ENCODE results near the gene MUSTN1.

The MUSTN1 gene

GRCh38 chr3:52819936-52820335, 14.9 kb downstream of the MUSTN1 start:
- CTCF ChIA-PET: interaction anchor here (1.5 to 2.3 kb wide), 2 partner anchors 11 to 19 kb away, joined by 3 to 9 read pairs; no protein-coding TSS in a partner anchor
- H3K4me1 Mint-ChIP-seq: no peaks in the 10 kb centered on the region

GRCh38 chr3:52817860-52818259, 17.0 kb downstream of the MUSTN1 start:
- Mint-ChIP-seq H3K27ac (no peak overlapping the region), H3K27me3 (no peaks in the 10 kb centered on the region), H3K36me3 (no peaks in the 10 kb centered on the region), H3K9me3 (no peaks in the 10 kb centered on the region), H3K4me3 (no peak overlapping the region), H3K4me1 (no peaks in the 10 kb centered on the region)
- CTCF ChIA-PET: interaction anchor here (1.3 kb wide), 1 partner anchor 9 kb away, joined by 3 read pairs; no protein-coding TSS in a partner anchor
- DNase-seq: no peak

More at GRCh38 chr3:52819936-52820335, 14.9 kb downstream of the MUSTN1 start:
- H3K36me3 Mint-ChIP-seq: no peaks in the 10 kb centered on the region
- H3K27ac Mint-ChIP-seq: no peak overlapping the region
- no peak overlapping the region for H3K4me3 Mint-ChIP-seq
- no peak for DNase-seq
- H3K27me3 Mint-ChIP-seq: no peaks in the 10 kb centered on the region
- H3K9me3 Mint-ChIP-seq: no peaks in the 10 kb centered on the region

GRCh38 chr3:52817221-52817620, 17.6 kb downstream of the MUSTN1 start:
- H3K4me1 Mint-ChIP-seq: no peaks in the 10 kb centered on the region
- no peaks in the 10 kb centered on the region for H3K27me3 Mint-ChIP-seq
- H3K36me3 Mint-ChIP-seq: no peaks in the 10 kb centered on the region
- no peaks in the 10 kb centered on the region for H3K9me3 Mint-ChIP-seq
- no peak overlapping the region for H3K4me3 Mint-ChIP-seq
- DNase-seq: no peak
- CTCF ChIA-PET: interaction anchor here (1.3 to 1.5 kb wide), 2 partner anchors 9 to 19 kb away, joined by 3 to 4 read pairs; no protein-coding TSS in a partner anchor
- no peak overlapping the region for H3K27ac Mint-ChIP-seq

GRCh38 chr3:52816654-52817053, 18.2 kb downstream of the MUSTN1 start:
- no peak overlapping the region for H3K27ac Mint-ChIP-seq
- H3K27me3 Mint-ChIP-seq: no peaks in the 10 kb centered on the region
- H3K9me3 Mint-ChIP-seq: no peaks in the 10 kb centered on the region
- no peaks in the 10 kb centered on the region for H3K36me3 Mint-ChIP-seq
- H3K4me3 Mint-ChIP-seq: no peak overlapping the region
- no peak for DNase-seq
- no peaks in the 10 kb centered on the region for H3K4me1 Mint-ChIP-seq
- CTCF ChIA-PET: interaction anchor here (1.3 to 1.5 kb wide), 2 partner anchors 10 to 18 kb away, joined by 3 to 4 read pairs; no protein-coding TSS in a partner anchor

GRCh38 chr3:52816199-52816598, 18.6 kb downstream of the MUSTN1 start:
- CTCF ChIA-PET: interaction anchor here (0.6 to 1.5 kb wide), 2 partner anchors 8 to 18 kb away, joined by 3 to 4 read pairs; no protein-coding TSS in a partner anchor
- H3K4me3 Mint-ChIP-seq: no peak overlapping the region

GRCh38 chr3:52813810-52814209, 21.0 kb downstream of the MUSTN1 start:
- H3K4me1 Mint-ChIP-seq: peaks cover 5% of the 10 kb centered on the region
- peaks cover 6% of the 10 kb centered on the region for H3K27me3 Mint-ChIP-seq
- H3K9me3 Mint-ChIP-seq: no peaks in the 10 kb centered on the region
- H3K36me3 Mint-ChIP-seq: no peaks in the 10 kb centered on the region
- no peak for DNase-seq
- CTCF ChIA-PET: interaction anchor here (1.2 kb wide), 1 partner anchor 7 kb away, joined by 3 read pairs; no protein-coding TSS in a partner anchor
- H3K4me3 Mint-ChIP-seq: no peak overlapping the region
- no peak overlapping the region for H3K27ac Mint-ChIP-seq

More at GRCh38 chr3:52816199-52816598, 18.6 kb downstream of the MUSTN1 start:
- H3K9me3 Mint-ChIP-seq: no peaks in the 10 kb centered on the region
- no peaks in the 10 kb centered on the region for H3K36me3 Mint-ChIP-seq
- DNase-seq: no peak
- H3K27me3 Mint-ChIP-seq: no peaks in the 10 kb centered on the region
- no peaks in the 10 kb centered on the region for H3K4me1 Mint-ChIP-seq
- H3K27ac Mint-ChIP-seq: no peak overlapping the region

GRCh38 chr3:52811452-52812011, 23.3 kb downstream of the MUSTN1 start:
- no peak overlapping the region for H3K4me3 Mint-ChIP-seq
- CTCF ChIA-PET: interaction anchor here (1.0 to 2.0 kb wide), 2 partner anchors 10 to 12 kb away, joined by 3 to 8 read pairs; no protein-coding TSS in a partner anchor
- H3K27ac Mint-ChIP-seq: no peak overlapping the region
- H3K27me3 Mint-ChIP-seq: peaks cover 22% of the 10 kb centered on the region
- DNase-seq: no peak
- H3K4me1 Mint-ChIP-seq: peaks cover 5% of the 10 kb centered on the region
- H3K9me3 Mint-ChIP-seq: no peaks in the 10 kb centered on the region
- H3K36me3 Mint-ChIP-seq: no peaks in the 10 kb centered on the region

- Mint-ChIP-seq H3K27ac (no peak overlapping the region), H3K9me3 (no peaks in the 10 kb centered on the region), H3K4me3 (no peak overlapping the region), H3K36me3 (no peaks in the 10 kb centered on the region), H3K4me1 (peaks cover 5% of the 10 kb centered on the region), H3K27me3 (peaks cover 22% of the 10 kb centered on the region)
- CTCF ChIA-PET: interaction anchor here (1.0 to 2.0 kb wide), 2 partner anchors 10 to 12 kb away, joined by 3 to 8 read pairs; no protein-coding TSS in a partner anchor
- DNase-seq: no peak
Measured at GRCh38 chr3:52810923-52811322, 23.9 kb downstream of the MUSTN1 start.

- H3K27me3 Mint-ChIP-seq: peaks cover 22% of the 10 kb centered on the region
- no peak for DNase-seq
- H3K9me3 Mint-ChIP-seq: no peaks in the 10 kb centered on the region
- peaks cover 5% of the 10 kb centered on the region for H3K4me1 Mint-ChIP-seq
- no peaks in the 10 kb centered on the region for H3K36me3 Mint-ChIP-seq
- H3K27ac Mint-ChIP-seq: no peak overlapping the region
- no peak overlapping the region for H3K4me3 Mint-ChIP-seq
- CTCF ChIA-PET: interaction anchor here (1.6 kb wide), 1 partner anchor 11 kb away, joined by 6 read pairs; no protein-coding TSS in a partner anchor
Measured at GRCh38 chr3:52809662-52810377, 25.0 kb downstream of the MUSTN1 start.

- peaks cover 5% of the 10 kb centered on the region for H3K4me1 Mint-ChIP-seq
- H3K4me3 Mint-ChIP-seq: no peak overlapping the region
- H3K27ac Mint-ChIP-seq: no peak overlapping the region
- no peak for DNase-seq
- no peaks in the 10 kb centered on the region for H3K9me3 Mint-ChIP-seq
- peaks cover 22% of the 10 kb centered on the region for H3K27me3 Mint-ChIP-seq
- no peaks in the 10 kb centered on the region for H3K36me3 Mint-ChIP-seq
- CTCF ChIA-PET: interaction anchor here (1.1 to 1.6 kb wide), 3 partner anchors 11 to 38 kb away, joined by 3 to 6 read pairs (median 3); partner anchors contain the start of gene NEK4
Measured at GRCh38 chr3:52809149-52809548, 25.7 kb downstream of the MUSTN1 start.

- DNase-seq: no peak
- Mint-ChIP-seq H3K9me3 (no peaks in the 10 kb centered on the region), H3K36me3 (no peaks in the 10 kb centered on the region), H3K27ac (no peak overlapping the region), H3K27me3 (peaks cover 25% of the 10 kb centered on the region), H3K4me1 (peaks cover 5% of the 10 kb centered on the region), H3K4me3 (no peak overlapping the region)
- CTCF ChIA-PET: interaction anchor here (2.2 kb wide), 1 partner anchor 16 kb away, joined by 7 read pairs; no protein-coding TSS in a partner anchor
Measured at GRCh38 chr3:52805270-52806039, 29.4 kb downstream of the MUSTN1 start.

GRCh38 chr3:52801839-52802238, 33.0 kb downstream of the MUSTN1 start:
- CTCF ChIA-PET: no interaction called here
- no peak for DNase-seq
- Mint-ChIP-seq H3K27me3 (peaks cover 13% of the 10 kb centered on the region), H3K27ac (no peak overlapping the region), H3K4me1 (no peaks in the 10 kb centered on the region), H3K36me3 (no peaks in the 10 kb centered on the region), H3K9me3 (no peaks in the 10 kb centered on the region), H3K4me3 (no peak overlapping the region)

- Mint-ChIP-seq H3K4me1 (no peaks in the 10 kb centered on the region), H3K27me3 (peaks cover 21% of the 10 kb centered on the region), H3K36me3 (no peaks in the 10 kb centered on the region), H3K27ac (no peak overlapping the region), H3K4me3 (no peak overlapping the region), H3K9me3 (no peaks in the 10 kb centered on the region)
- DNase-seq: no peak
- CTCF ChIA-PET: interaction anchor here (0.7 to 2.1 kb wide), 4 partner anchors 11 to 26 kb away, joined by 3 to 8 read pairs (median 5); no protein-coding TSS in a partner anchor
Measured at GRCh38 chr3:52800079-52800478, 34.7 kb downstream of the MUSTN1 start.

Data from activated naive CD4-positive, alpha-beta T cell treated with anti-CD3 and anti-CD28 coated beads, Interleukin-2, amount 10 ng/mL, durations not matched to agents 7 days and 5 days (primary cell).